Activated T-cell treated with anti-CD3 and anti-CD28 coated beads, Interleukin-2, amount 50 U/mL, for 72 hours (primary cell): Measurements from ENCODE around the gene RPN2. TPM values are rescaled to one million over a fixed set of nuclear protein-coding genes. Genes with fewer than 3 reads are reported as not detected.

Source experiments
- ATAC-seq, 2 donors: fragments of 150-1000 bp; cut with Tn5 transposase; replicated peaks in 1 of 2; 2 replicates each; pipeline ENCODE4 v1.10.0; 2021; ENCODE audit warnings: moderate library complexity in 2 of 2, mild to moderate bottlenecking in 1 of 2
- DNase-seq, 2 donors: peaks; one replicate each; pipeline ENCODE4 v3.0.0; 2021 to 2022; ENCODE audit warnings: mixed read lengths in 1 of 2
- H3K27ac Mint-ChIP-seq: one replicate; pipeline ENCODE4 v1.8.0; 2022; ENCODE audit warnings: mild to moderate bottlenecking, moderate library complexity, mixed read lengths
- H3K27me3 Mint-ChIP-seq: one replicate; pipeline ENCODE4 v1.8.0; 2022; ENCODE audit warnings: low read depth, mixed read lengths
- H3K36me3 Mint-ChIP-seq, 2 donors: one replicate each; pipeline ENCODE4 v1.8.0; 2022; ENCODE audit warnings: mixed read lengths in 2 of 2, mild to moderate bottlenecking in 1 of 2; ENCODE audit not compliant: insufficient read depth in 2 of 2
- H3K4me1 Mint-ChIP-seq: one replicate; pipeline ENCODE4 v1.8.0; 2022; ENCODE audit warnings: low read depth, mixed read lengths
- H3K4me3 Mint-ChIP-seq, 2 donors: one replicate each; pipeline ENCODE4 v1.8.0; 2022; ENCODE audit warnings: mild to moderate bottlenecking in 2 of 2, mixed read lengths in 2 of 2, moderate library complexity in 2 of 2
- H3K9me3 Mint-ChIP-seq, 2 donors: one replicate each; pipeline ENCODE4 v1.8.0; 2022; ENCODE audit warnings: mixed read lengths in 2 of 2
- total RNA-seq, 2 donors: library from RNA; stranded (reverse); gene quantifications; one replicate each; pipeline ENCODE4 v1.2.3, GENCODE V29; 2022

RPN2 gene
- total RNA-seq, 2 donors from 2014 or later = 128 to 145 TPM

DNA sequence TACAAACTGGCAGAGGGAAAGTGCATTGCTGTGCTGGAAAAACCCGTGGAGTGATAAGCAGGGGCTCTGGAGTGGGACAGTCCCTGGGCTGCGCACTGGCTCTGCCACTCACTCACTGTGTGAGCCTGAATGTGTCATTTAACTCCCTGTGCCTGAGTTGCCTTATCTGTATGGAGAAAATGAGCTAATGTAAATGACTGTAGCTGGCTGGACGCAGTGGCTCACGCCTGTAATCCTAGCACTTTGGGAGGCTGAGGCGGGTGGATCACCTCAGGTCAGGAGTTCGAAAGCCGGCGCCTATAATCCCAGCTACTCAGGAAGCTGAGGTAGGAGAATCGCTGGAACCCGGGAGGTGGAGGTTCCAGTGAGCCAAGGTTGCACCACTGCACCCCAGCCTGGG, 18.4 kb upstream of the RPN2 start:
- ATAC-seq = no peak
- H3K27me3 Mint-ChIP-seq = no peaks in the 10 kb centered on the region
- H3K27ac Mint-ChIP-seq = no peak overlapping the region
- DNase-seq = no peak
- H3K4me1 Mint-ChIP-seq = no peaks in the 10 kb centered on the region
- no peaks in the 10 kb centered on the region for H3K9me3 Mint-ChIP-seq
- no peak overlapping the region for H3K4me3 Mint-ChIP-seq
- H3K36me3 Mint-ChIP-seq = no peaks in the 10 kb centered on the region

DNA sequence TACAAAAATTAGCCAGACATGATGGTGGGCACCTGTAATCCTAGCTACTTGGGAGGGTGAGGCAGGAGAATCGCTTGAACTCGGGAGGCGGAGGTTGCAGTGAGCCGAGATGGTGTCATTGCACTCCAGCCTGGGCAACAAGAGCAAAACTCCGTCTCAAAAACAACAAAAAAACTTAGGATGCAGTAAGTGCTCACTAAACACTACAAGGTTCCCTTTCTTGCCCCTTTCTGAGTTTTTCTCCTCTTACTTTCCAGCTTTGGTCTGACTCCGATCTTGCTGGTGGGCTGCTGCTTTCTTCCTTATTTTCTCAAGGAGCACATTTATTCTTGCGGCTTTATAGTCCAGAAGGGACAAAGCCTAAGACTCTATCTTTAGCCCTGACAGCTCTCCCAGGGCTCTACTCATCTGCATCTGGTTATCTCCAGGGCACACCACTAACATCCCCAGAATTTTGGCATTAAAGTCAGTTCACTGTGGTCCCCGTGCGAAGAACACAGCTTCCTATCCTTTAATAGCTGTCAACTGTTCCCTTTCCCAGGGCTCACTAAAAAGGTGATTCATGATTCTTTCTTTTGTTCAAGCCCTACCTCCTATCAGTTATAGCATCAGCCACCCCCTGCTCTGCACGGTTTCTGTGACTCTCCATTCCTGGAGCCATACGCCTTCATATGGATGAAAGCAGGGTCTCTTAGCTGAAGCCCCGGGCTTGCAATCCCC, 17.1 kb upstream of the RPN2 start:
- H3K36me3 Mint-ChIP-seq = no peaks in the 10 kb centered on the region
- H3K27ac Mint-ChIP-seq = no peak overlapping the region
- no peak overlapping the region for H3K4me3 Mint-ChIP-seq
- ATAC-seq = no peak
- no peaks in the 10 kb centered on the region for H3K27me3 Mint-ChIP-seq
- H3K9me3 Mint-ChIP-seq = no peaks in the 10 kb centered on the region
- DNase-seq = no peak
- no peaks in the 10 kb centered on the region for H3K4me1 Mint-ChIP-seq

DNA sequence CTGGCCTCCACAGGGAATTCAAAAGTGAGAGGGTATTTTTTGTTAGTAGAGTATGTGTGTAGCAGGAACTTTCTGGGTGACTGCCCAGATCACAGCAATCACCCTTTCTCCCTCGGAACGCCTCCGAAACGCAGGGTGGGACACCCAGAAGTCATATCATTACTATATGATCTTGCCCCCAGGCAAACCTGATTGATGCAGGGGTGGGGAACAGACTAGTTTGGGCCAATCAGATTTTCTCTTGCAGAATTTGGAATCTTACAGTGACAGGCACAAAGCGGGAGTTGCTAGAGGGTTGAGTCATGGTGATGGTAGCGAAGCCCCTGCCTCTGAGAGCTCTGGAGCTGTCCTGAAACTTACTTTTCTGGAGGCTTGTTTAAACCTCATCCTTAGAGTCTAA, 16.5 kb upstream of the RPN2 start:
- H3K27me3 Mint-ChIP-seq = no peaks in the 10 kb centered on the region
- no peaks in the 10 kb centered on the region for H3K4me1 Mint-ChIP-seq
- ATAC-seq (no peak), DNase-seq (no peak)
- no peak overlapping the region for H3K27ac Mint-ChIP-seq
- no peaks in the 10 kb centered on the region for H3K36me3 Mint-ChIP-seq
- H3K9me3 Mint-ChIP-seq = no peaks in the 10 kb centered on the region
- no peak overlapping the region for H3K4me3 Mint-ChIP-seq

DNA sequence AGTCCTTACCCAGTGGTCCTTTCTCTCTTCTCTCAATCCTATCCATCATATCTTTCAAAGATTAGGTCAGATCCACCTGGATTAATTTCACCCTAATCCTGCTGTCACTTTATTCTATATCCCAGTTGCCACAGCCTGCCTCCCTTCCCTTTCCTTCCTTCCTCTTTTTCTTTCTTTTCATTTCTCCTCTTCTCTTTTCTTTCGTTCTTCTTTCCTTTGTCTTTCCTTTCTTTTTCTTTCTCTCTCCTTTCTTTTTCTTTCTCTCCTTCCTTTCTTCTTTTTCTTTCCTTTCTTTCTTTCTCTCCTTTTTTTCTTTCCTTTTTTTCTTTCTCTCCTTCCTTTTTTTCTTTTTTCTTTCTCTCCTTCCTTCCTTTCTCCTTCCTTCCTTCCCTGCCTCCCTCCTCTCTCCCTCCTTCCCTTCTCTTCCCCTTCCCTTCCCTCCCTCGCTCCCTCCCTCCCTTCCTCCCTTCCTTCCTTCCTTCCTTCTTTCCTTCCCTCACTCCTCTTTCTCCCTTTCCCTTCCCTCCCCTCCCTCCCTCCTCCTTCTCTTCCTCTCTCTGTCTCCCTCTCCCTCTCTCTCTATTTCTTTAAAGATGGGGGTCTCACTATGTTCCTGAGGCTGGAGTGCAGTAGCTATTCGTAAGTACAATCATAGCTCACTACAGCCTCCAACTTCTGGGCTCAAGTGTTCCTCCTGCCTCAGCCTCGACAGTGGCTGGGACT, 15.1 kb upstream of the RPN2 start:
- no peaks in the 10 kb centered on the region for H3K36me3 Mint-ChIP-seq
- no peak overlapping the region for H3K4me3 Mint-ChIP-seq
- DNase-seq = no peak
- no peak overlapping the region for H3K27ac Mint-ChIP-seq
- ATAC-seq = no peak
- no peaks in the 10 kb centered on the region for H3K9me3 Mint-ChIP-seq
- H3K4me1 Mint-ChIP-seq = no peaks in the 10 kb centered on the region
- H3K27me3 Mint-ChIP-seq = no peaks in the 10 kb centered on the region

DNA sequence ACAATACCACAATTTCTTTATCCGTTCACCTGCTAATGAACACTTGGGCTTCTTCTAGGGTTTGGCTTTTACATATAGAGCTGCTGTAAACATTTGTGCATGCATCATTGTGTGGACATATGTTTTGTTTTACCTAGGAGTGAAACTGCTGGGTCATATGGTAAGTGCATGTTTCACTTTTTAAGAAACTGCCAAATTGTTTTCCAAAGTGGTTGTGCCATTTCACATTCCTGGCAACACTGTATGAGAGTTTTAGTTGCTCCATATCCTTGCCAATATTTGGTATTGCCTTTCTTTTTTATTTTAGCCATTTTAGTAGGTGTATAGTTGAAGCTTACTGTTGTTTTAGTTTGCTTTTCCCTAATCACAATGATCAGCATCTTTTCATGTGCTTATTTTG, 14.1 kb upstream of the RPN2 start:
- Mint-ChIP-seq H3K36me3 (no peaks in the 10 kb centered on the region), H3K27me3 (no peaks in the 10 kb centered on the region), H3K4me3 (no peak overlapping the region), H3K4me1 (no peaks in the 10 kb centered on the region), H3K27ac (no peak overlapping the region), H3K9me3 (no peaks in the 10 kb centered on the region)
- ATAC-seq (no peak), DNase-seq (no peak)

DNA sequence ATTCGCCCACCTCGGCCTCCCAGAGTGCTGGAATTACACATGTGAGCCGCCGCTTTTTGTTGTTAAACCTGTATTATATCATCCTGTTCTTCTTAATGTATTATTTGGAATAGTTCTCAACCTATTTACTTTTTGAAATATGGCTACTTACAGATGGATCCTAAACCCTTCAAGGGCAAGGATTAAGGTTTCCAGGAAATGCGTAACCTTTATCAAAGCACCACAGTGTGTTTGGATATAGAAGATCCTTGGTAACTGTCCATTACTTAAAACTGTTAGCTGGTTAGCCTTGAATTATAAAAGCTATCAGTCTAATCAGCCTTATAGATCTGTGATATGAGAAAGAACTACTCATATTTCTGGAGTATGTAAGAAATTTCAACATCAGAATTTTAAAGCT, 12.3 kb upstream of the RPN2 start:
- Mint-ChIP-seq H3K9me3 (no peaks in the 10 kb centered on the region), H3K4me3 (no peak overlapping the region), H3K27me3 (no peaks in the 10 kb centered on the region), H3K4me1 (no peaks in the 10 kb centered on the region), H3K36me3 (no peaks in the 10 kb centered on the region), H3K27ac (no peak overlapping the region)
- no peak for ATAC-seq
- no peak for DNase-seq

DNA sequence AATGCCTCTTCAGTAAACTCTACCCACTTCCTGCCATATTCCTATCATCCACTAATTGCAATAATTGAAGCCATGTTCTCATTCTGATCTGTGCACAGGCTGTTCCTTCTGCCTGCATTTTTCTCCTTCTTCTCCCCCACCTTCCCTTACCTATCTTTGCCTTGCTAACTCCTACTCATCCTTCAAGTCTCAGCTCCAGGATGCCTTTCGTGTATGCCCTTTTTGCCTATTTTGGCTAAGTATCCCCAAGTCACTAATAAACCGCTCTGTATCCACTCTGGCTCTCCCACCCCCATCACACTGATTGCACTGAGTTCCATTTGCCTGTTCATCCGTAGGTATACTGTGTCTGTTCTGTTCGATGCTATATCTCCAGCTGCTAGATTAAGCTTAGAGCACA, 6.3 kb upstream of the RPN2 start:
- Mint-ChIP-seq H3K9me3 (no peaks in the 10 kb centered on the region), H3K27ac (no peak overlapping the region), H3K4me3 (no peak overlapping the region), H3K36me3 (no peaks in the 10 kb centered on the region), H3K27me3 (no peaks in the 10 kb centered on the region), H3K4me1 (peaks cover under 1% of the 10 kb centered on the region)
- DNase-seq = no peak
- no peak for ATAC-seq

DNA sequence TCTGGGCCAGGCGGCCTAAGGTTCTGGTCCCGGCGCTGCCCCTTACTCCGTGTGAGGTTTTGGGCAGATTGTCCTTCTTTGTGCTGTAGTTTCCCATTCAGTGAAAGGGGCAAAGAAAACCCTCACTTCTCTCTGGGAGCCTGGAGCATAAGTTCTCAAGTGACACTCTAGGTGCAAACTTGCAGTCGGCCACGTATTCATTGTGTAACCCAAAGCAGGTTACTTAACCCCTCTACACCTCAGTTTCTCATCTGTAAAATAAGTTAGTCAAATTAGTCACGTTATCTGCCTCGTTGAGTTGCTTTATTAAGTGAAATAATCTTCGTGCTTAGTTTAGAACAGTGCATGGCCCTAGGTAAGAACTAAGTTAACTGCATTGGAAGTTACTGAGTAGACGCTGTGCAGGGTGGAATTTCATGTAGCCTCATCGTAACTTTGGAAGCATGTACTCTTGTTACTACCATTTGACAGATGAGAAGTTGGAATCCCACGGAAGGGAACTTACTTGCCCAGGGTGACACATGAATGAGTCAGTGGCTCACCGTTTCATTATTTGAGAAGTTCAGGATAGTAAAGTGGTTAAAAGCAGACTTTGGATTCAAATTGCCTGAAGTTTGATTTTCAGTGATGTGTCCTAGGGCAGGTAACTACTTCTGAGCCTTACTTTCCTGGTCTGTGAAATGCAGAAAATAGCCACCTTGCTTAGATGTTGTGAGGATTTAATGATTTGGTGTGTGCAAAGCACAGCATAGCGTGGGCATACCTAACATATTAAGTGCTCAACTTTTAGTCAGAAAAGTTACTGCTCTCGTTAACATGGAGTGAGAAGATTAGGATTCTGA, 774 bp downstream of the RPN2 start:
- H3K27ac Mint-ChIP-seq = peak overlapping the region; percentile 98
- no peaks in the 10 kb centered on the region for H3K27me3 Mint-ChIP-seq
- peaks cover 45% of the 10 kb centered on the region for H3K4me1 Mint-ChIP-seq
- ATAC-seq = no peak
- H3K4me3 Mint-ChIP-seq = peak overlapping the region; percentile 94 to 99
- H3K9me3 Mint-ChIP-seq = no peaks in the 10 kb centered on the region
- DNase-seq = no peak
- peaks cover 13 to 24% of the 10 kb centered on the region in 2 donors for H3K36me3 Mint-ChIP-seq

DNA sequence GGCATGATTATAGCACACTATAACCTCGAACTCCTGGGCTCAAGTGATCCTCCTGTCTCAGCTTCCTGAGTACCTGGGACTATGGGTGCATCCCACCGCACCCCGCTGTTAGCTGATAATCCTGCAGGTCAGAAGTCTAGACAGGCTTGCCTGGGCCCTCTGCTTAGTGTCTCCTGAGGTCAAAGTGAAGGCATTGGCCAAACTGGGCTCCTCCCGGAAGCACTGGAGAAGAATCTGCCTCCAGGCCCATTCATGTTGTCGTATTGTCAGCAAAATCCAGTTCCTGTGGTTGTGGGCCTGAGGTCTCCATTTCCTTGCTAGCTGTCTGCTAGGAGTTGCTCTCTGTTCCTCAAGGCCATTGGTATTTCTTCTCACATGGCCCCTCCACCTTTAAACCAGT, 6.6 kb downstream of the RPN2 start:
- no peak overlapping the region for H3K27ac Mint-ChIP-seq

DNA sequence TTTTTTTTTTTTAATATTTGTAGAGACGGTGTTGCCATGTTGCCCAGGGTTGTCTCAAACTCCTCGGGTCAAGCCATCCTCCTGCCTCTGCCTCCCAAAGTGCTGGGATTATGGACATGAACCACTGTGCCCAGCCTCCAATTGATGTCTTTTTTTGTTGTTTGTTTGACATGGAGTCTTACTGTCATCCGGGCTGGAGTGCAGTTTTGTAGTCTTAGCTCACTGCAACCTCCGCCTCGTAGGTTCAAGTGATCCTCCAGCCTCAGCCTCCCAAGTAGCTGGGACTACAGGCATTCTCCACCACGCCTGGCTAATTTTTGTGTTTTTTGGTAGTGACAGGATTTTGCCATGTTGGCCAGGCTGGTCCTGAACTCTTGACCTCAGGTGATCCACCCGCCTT, 9.7 kb downstream of the RPN2 start:
- no peaks in the 10 kb centered on the region for H3K9me3 Mint-ChIP-seq
- H3K27ac Mint-ChIP-seq = no peak overlapping the region
- H3K36me3 Mint-ChIP-seq = peaks cover 10 to 43% of the 10 kb centered on the region in 2 donors
- H3K4me3 Mint-ChIP-seq = peak overlapping the region in 1 of 2 donors; percentile 52
- ATAC-seq = no peak
- DNase-seq = no peak
- H3K27me3 Mint-ChIP-seq = no peaks in the 10 kb centered on the region
- peaks cover 75% of the 10 kb centered on the region for H3K4me1 Mint-ChIP-seq

More for the DNA sequence above, 6.6 kb downstream of the RPN2 start:
- Mint-ChIP-seq H3K4me1 (peaks cover 69% of the 10 kb centered on the region), H3K27me3 (no peaks in the 10 kb centered on the region), H3K4me3 (no peak overlapping the region), H3K9me3 (no peaks in the 10 kb centered on the region), H3K36me3 (peaks cover 13 to 48% of the 10 kb centered on the region in 2 donors)
- DNase-seq (no peak), ATAC-seq (no peak)

DNA sequence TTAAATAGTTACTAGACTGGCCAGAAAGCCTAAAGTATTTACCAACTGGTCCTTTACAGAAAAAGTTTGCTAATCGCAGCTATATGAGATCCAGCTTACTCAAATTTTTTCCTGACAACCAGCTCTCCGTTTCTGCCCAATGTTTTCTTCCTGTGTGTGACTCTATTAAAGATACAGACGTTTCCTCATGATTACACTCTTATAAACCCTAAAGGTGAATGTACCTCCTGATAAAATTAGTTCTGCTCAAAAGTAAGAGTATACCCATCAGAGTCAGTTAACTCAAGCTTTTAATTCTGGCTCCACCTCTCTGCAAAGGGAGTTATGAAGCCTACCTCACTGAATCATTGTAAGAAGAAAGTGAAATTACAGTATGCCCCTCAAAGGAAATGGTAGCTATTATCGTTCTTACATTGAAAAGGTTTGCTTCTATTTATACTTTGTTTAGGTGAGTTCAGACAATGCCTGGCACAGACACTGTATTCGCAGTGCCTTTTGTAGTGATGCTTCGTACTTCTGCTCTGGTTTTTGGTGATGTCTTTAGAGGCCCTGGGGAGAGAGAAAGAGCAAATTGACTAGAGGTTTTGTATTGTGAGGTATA, 10.4 kb downstream of the RPN2 start:
- Mint-ChIP-seq H3K36me3 (peaks cover 11 to 41% of the 10 kb centered on the region in 2 donors), H3K4me1 (peaks cover 75% of the 10 kb centered on the region), H3K4me3 (peak overlapping the region; percentile 52 to 76), H3K27ac (peak overlapping the region; percentile 87), H3K27me3 (no peaks in the 10 kb centered on the region), H3K9me3 (no peaks in the 10 kb centered on the region)
- DNase-seq (no peak), ATAC-seq (peak; percentile 48 to 68)

DNA sequence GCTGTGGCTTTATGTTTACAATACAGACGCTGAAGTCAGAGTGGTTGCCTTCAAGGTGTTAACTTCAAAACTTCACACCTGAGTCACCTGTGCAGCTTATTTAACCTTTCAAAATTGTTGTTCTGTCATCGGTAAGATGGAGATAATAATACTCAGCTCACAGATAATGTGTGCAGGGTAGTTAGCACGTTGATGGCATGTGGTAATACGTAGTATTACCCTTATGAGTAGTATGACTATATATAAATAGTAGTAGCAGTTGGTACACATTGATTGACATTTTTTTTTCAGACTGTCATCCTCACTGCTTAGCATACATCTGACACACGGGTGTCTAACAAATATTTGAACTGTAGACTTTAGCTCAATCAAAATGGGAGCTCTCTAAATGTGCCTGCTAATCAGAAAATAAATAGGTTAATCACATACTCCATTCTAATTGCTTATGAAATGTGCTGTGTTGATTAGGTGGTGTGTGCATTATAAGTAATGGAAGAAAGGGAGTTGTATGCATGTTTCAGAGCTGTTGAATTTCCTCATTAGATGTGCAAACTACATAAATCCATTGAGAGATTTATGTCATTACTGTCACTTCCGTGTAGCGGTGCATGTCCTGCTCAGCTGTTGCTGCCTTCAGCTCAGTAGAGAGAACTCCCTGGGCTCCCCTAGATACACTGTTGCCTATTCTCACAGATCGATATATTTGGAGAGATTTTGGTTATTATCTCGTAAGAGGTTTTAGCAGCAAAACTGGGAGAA, 11.4 kb downstream of the RPN2 start:
- H3K36me3 Mint-ChIP-seq = peaks cover 9 to 37% of the 10 kb centered on the region in 2 donors
- DNase-seq (no peak), ATAC-seq (no peak)
- no peaks in the 10 kb centered on the region for H3K27me3 Mint-ChIP-seq
- H3K9me3 Mint-ChIP-seq = no peaks in the 10 kb centered on the region
- peak overlapping the region; percentile 64 for H3K27ac Mint-ChIP-seq
- H3K4me3 Mint-ChIP-seq = peak overlapping the region in 1 of 2 donors; percentile 76
- peaks cover 79% of the 10 kb centered on the region for H3K4me1 Mint-ChIP-seq
